ENCODE results near the gene RYR1.

RYR1 gene

GRCh38 chr19:38506375-38506722 lies 72.9 kb downstream of the RYR1 start:
- TF ChIP-seq EZH2phosphoT487 (IDR thresholded peaks at IDR 0.05; ENCODE audit: borderline replicate concordance, low read length) = no peak
- TF ChIP-seq, protein P1, sequence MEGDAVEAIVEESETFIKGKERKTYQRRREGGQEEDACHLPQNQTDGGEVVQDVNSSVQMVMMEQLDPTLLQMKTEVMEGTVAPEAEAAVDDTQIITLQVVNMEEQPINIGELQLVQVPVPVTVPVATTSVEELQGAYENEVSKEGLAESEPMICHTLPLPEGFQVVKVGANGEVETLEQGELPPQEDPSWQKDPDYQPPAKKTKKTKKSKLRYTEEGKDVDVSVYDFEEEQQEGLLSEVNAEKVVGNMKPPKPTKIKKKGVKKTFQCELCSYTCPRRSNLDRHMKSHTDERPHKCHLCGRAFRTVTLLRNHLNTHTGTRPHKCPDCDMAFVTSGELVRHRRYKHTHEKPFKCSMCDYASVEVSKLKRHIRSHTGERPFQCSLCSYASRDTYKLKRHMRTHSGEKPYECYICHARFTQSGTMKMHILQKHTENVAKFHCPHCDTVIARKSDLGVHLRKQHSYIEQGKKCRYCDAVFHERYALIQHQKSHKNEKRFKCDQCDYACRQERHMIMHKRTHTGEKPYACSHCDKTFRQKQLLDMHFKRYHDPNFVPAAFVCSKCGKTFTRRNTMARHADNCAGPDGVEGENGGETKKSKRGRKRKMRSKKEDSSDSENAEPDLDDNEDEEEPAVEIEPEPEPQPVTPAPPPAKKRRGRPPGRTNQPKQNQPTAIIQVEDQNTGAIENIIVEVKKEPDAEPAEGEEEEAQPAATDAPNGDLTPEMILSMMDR (IDR thresholded peaks at IDR 0.05; ENCODE audit: low read depth, low read length, poor library complexity, severe bottlenecking) = no peak
- Histone ChIP-seq H3K27me3 (ENCODE audit: control insufficient read depth, low read length) (no peaks in the 10 kb centered on the region), H3K4me2 (ENCODE audit: low read length) (peak overlapping the region; percentile 22; the same call in 1 of the 2 replicates), H4K20me1 (ENCODE audit: control insufficient read depth, insufficient read depth, low read depth, low read length) (no peaks in the 10 kb centered on the region), H3K4me3 (ENCODE audit: low read length) (peak overlapping the region; percentile 13; the same call in 1 of the 2 replicates), H3K4me1 (ENCODE audit: control insufficient read depth, low read length) (peaks cover 5% of the 10 kb centered on the region), H3K27ac (ENCODE audit: low read depth, low read length) (no peak overlapping the region), H3K9me2 (replicated peaks; ENCODE audit: control insufficient read depth, low read length) (no peaks in the 10 kb centered on the region), H3K79me2 (ENCODE audit: control insufficient read depth, low read length) (no peaks in the 10 kb centered on the region), H3K9me3 (ENCODE audit: control insufficient read depth, insufficient read depth, low read length) (no peaks in the 10 kb centered on the region; the same call in 1 of the 2 replicates), H3F3A (ENCODE audit: control insufficient read depth, insufficient read depth) (no peaks in the 10 kb centered on the region), H3K36me3 (ENCODE audit: control insufficient read depth, low read length) (no peaks in the 10 kb centered on the region)

DNA sequence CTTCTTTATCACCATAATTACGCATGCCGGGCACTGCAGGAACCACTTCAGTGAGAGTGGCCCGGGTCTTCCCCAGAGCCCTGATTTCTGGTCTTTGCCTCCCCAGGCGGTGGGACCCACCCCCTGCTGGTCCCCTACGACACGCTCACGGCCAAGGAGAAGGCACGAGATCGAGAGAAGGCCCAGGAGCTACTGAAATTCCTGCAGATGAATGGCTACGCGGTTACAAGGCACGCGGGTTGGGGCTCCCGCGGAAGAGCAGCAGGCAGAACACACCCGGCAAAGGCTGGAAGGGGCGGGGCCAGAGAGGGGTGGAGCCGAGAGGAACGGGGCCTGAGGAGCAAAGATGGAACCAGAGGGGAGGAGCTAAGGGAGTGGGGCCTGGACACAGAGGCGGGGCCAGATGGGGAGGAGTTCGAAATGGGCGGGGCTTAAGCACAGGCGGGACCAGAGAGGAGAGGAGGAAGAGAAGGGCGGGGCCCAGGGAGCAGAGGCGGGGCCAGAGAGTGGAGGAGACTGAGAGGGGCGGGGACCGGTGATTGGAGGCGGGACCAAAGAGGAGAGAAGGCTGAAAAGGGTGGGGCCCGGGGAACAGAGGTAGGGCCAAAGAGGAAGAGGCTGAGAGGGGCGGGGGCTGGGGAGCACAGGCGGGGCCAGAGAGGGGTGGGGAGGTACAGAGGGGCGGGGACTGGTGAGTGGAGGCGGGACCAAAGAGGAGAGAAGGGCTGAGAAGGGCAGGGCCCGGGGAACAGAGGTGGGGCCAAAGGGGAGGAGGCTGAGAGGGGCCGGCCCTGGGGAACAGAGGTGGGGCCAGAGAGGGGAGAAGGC lies 73.4 kb downstream of the RYR1 start:
- H3K79me2 ChIP-seq (ENCODE audit: control insufficient read depth, low read length) = no peaks in the 10 kb centered on the region
- H3K9me3 ChIP-seq (ENCODE audit: control insufficient read depth, insufficient read depth, low read length) = no peaks in the 10 kb centered on the region; the same call in 1 of the 2 replicates
- no peak overlapping the region for H3K27ac ChIP-seq (ENCODE audit: low read depth, low read length)
- no peaks in the 10 kb centered on the region for H3K27me3 ChIP-seq (ENCODE audit: control insufficient read depth, low read length)
- no peaks in the 10 kb centered on the region for H3K36me3 ChIP-seq (ENCODE audit: control insufficient read depth, low read length)
- H4K20me1 ChIP-seq (ENCODE audit: control insufficient read depth, insufficient read depth, low read depth, low read length) = no peaks in the 10 kb centered on the region
- H3K9me2 ChIP-seq (replicated peaks; ENCODE audit: control insufficient read depth, low read length) = no peaks in the 10 kb centered on the region
- H3K4me3 ChIP-seq (ENCODE audit: low read length) = peak overlapping the region; percentile 13; the same call in 1 of the 2 replicates
- no peaks in the 10 kb centered on the region for H3F3A ChIP-seq (ENCODE audit: control insufficient read depth, insufficient read depth)
- TF ChIP-seq EZH2phosphoT487 (IDR thresholded peaks at IDR 0.05; ENCODE audit: borderline replicate concordance, low read length) = no peak
- TF ChIP-seq, protein P1 (IDR thresholded peaks at IDR 0.05; ENCODE audit: low read depth, low read length, poor library complexity, severe bottlenecking) = no peak
- H3K4me2 ChIP-seq (ENCODE audit: low read length) = peak overlapping the region; percentile 22; the same call in 1 of the 2 replicates
- H3K4me1 ChIP-seq (ENCODE audit: control insufficient read depth, low read length) = peaks cover 5% of the 10 kb centered on the region

DNA sequence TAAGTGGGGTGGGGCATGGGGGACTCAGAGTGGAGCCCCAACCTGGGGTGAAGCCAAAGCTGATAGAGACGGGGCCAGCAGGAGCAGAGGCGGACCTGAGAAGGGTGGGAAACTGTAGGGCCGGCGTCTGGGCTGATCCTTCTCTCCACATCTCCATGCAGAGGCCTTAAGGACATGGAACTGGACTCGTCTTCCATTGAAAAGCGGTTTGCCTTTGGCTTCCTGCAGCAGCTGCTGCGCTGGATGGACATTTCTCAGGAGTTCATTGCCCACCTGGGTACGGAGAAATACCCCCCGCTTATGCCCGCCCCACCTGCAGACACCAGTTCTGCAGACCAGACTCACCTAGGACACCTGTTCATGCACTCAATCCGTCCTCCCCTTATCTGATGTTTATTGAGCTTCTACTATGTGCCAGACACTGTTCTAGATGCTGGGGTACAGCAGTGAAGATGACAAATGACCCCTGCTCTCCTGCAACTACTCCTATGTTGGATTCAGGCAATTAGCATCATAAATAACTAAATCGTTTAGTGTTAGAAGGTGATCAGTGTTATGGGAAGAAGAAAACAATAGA lies 74.1 kb downstream of the RYR1 start:
- no peaks in the 10 kb centered on the region for H3K79me2 ChIP-seq (ENCODE audit: control insufficient read depth, low read length)
- no peaks in the 10 kb centered on the region for H3K9me2 ChIP-seq (replicated peaks; ENCODE audit: control insufficient read depth, low read length)
- H3K9me3 ChIP-seq (ENCODE audit: control insufficient read depth, insufficient read depth, low read length) = no peaks in the 10 kb centered on the region; the same call in 1 of the 2 replicates
- peak overlapping the region; percentile 5; the same call in 1 of the 2 replicates for H3K4me2 ChIP-seq (ENCODE audit: low read length)
- H3K4me1 ChIP-seq (ENCODE audit: control insufficient read depth, low read length) = peaks cover 5% of the 10 kb centered on the region
- H4K20me1 ChIP-seq (ENCODE audit: control insufficient read depth, insufficient read depth, low read depth, low read length) = no peaks in the 10 kb centered on the region
- no peak overlapping the region for H3K4me3 ChIP-seq (ENCODE audit: low read length)
- TF ChIP-seq EZH2phosphoT487 (IDR thresholded peaks at IDR 0.05; ENCODE audit: borderline replicate concordance, low read length) = no peak
- TF ChIP-seq, protein P1 (IDR thresholded peaks at IDR 0.05; ENCODE audit: low read depth, low read length, poor library complexity, severe bottlenecking) = no peak
- no peaks in the 10 kb centered on the region for H3K27me3 ChIP-seq (ENCODE audit: control insufficient read depth, low read length)
- no peak overlapping the region for H3K27ac ChIP-seq (ENCODE audit: low read depth, low read length)
- H3K36me3 ChIP-seq (ENCODE audit: control insufficient read depth, low read length) = no peaks in the 10 kb centered on the region
- H3F3A ChIP-seq (ENCODE audit: control insufficient read depth, insufficient read depth) = no peaks in the 10 kb centered on the region
